SH-SY5Y (cell line): Measurements from ENCODE around the gene SLN.

Source experiments
- GATA2 ChIP-seq: IDR thresholded peaks from 2 replicates; pipeline ENCODE4 v1.6.1; 2011; ENCODE audit warnings: mild to moderate bottlenecking, low read depth, low read length
- GATA3 ChIP-seq: IDR thresholded peaks from 2 replicates; pipeline ENCODE4 v1.6.1; 2011; ENCODE audit warnings: low read depth, mild to moderate bottlenecking, low read length, moderate library complexity

SLN gene

DNA sequence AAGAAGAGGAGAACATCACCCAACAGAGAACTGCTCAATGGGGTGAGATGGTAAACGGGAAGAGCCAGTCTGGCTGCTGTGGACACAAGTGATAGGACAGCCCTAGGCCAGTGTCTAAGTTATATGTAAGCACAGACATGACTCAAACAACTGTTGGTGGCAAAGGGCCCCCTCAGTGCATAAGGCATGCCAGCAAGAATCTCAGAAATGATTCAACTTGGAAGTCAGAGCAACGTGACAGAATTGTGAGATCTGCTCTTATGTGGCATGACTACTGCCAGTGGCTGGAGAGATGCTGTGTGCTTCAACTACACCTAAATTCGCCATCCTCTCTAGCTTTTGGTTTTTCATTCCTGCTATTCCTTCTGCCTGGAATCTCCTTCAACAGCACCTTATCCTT is 7.4 kb downstream of the SLN start:
- TF ChIP-seq GATA2, result no peak
- TF ChIP-seq GATA3, result no peak

- TF ChIP-seq GATA2, result no peak
- TF ChIP-seq GATA3, result no peak
Measured at GRCh38 chr11:107702723-107703122, 9.1 kb downstream of the SLN start.

GRCh38 chr11:107702109-107702660 is 9.7 kb downstream of the SLN start:
- TF ChIP-seq GATA3 (no peak), GATA2 (no peak)

- TF ChIP-seq GATA2 (no peak), GATA3 (no peak)
Measured at GRCh38 chr11:107699371-107700285, 12.2 kb downstream of the SLN start.

DNA sequence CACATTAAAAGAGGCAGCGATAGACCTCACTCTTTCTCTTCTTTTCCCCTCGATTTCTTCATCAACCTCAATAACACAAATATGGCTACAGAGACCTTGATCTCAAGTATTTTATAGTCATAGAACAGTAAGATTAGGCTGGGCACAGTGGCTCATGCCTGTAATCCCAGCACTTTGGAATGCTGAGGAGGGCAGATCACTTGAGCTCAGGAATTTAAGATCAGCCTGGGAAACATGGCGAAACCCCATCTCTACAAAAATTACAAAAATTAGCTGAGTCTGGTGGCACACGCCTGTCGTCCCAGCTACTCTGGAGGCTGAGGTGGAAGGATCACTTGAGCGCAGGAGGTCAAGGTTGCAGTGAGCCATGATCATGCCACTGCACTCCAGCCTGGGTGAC is 14.6 kb downstream of the SLN start:
- TF ChIP-seq GATA2 (no peak), GATA3 (no peak)

DNA sequence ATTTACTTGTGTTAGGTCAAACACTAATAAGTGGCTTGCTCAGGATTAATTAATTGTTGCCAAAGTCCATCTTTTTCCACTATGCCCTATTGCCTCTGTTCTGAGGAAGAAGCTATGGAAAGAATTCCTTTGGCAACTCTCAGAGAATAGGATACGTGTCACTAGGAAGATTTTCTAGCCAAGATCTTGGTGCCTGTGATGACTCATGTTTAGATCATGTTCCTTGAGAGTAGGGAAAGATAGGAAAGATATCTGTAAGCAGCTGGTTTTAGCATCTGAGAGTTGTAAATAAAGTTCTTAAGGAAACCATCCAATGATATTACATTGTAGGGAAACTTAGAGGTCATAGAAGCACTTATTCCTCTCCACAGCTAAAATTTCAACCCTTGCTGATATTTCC is 15.7 kb downstream of the SLN start:
- no peak for TF ChIP-seq GATA3
- no peak for TF ChIP-seq GATA2

DNA sequence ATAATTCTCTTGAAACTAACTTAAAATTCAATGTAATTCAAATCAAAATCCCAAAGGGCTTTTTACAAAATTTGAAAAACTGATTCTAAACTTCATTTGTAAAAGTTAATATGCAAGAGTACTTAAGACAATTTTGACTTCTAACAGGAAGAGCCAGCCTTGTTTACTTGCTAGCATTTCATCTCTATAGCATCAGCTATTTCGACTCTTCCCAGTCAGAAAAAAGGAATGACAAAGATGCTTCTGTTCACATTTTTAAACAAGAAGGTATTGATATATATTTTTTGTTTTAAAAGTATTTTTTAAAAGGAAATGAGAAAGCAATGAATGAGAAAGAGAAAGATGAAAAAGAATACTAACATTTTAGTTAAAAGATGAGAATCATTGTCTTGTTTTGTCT is 16.4 kb downstream of the SLN start:
- TF ChIP-seq GATA3 (no peak), GATA2 (no peak)

DNA sequence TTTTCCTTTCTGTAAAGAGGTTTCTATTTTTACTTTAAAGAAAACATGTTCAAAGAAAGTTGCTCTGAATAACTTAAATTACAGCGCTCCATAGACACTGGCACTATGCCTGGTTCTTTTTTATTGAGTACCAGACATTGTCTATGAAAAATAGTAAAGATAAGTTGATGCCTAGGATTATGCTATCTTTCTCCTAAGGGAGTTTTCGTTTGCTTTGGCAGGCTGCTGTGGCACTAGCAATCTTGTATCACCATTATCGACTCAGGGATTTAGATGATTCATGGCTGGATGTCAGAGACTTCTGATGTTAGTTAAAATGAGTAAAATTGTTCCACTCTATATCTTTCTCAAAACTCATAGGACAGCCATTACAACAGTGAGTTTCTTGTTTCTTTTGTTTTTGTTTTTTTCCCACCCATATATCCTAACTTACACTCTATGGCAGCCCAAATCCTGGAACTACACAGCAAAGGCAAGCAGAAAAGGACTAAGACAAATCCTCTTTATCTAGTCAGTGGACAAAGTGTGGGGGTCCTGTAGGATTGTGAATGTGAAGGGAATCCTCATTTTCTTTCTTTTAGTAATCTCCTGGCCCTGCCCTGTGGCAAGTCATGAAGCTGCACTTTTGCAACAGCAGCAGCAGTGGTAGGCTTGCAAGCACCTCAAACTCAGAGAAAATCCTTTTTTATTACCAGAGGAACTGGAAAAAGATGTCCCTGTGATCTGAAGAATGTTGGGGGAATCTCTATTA is 20.7 kb downstream of the SLN start:
- TF ChIP-seq GATA3 (no peak), GATA2 (no peak)

DNA sequence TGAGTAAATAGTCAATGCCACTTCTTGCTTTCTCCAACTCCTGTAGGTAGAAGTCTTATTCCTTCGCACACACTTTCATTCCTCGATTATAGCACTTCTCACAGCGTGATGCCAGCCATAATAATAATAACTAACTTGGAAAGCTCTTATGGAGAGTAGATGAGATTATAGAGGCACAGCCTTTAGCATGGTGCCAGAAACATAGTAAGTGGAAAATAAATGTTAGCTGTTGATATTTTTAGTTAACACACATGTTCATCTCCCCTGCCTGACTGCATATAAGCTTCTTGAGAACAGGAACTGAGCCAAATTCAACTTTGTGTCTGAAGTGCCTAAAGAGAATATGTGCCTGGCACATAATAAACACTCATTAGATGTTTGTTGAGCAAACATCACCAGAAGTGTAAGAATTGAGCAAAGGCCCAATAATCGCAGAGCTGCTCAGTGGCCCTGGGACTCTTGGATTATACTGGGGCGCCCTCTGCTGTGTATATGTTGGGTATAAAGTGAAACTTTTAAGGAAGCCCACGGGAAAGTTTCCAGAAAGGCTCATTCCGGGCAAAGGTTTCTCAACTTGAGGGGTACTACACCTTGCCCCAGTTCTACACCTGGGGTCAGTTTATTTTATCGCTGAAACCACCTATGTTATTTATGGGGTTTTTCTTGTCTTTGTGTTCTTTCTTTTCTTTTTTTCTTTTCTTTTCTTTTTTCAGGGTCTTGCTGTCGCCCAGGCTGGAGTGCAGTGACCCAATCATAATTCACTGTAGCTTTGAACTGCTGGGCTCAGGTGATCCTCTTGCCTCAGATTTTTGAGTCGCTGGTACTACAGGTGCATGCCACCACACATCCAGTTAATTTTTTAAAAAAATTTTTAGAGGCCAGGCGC is 22.3 kb downstream of the SLN start:
- TF ChIP-seq GATA3 (no peak), GATA2 (no peak)

GRCh38 chr11:107688322-107688918 is 23.4 kb downstream of the SLN start:
- TF ChIP-seq GATA3 (no peak), GATA2 (no peak)

DNA sequence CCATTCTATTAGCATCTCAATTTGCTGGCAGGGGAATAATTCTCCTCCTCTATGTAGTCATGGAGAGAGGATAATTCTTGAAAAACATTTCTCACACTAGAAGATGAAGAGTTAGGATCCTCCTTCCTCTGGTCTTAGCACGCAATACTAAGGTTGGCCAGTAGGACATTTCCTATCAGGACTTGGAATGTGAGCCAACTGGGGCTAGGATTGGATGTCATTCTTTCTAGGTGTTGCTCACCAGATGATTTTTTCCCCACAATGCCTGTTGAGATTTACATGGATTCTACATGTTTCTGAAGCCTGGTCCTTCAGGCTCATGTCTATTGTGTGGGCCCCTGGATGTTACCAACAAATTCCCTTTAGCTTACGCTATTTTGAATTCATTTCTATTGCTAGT is 28.0 kb downstream of the SLN start:
- TF ChIP-seq GATA3 (no peak), GATA2 (no peak)

GRCh38 chr11:107683061-107683460 is 28.8 kb downstream of the SLN start:
- TF ChIP-seq GATA2 (no peak), GATA3 (no peak)

DNA sequence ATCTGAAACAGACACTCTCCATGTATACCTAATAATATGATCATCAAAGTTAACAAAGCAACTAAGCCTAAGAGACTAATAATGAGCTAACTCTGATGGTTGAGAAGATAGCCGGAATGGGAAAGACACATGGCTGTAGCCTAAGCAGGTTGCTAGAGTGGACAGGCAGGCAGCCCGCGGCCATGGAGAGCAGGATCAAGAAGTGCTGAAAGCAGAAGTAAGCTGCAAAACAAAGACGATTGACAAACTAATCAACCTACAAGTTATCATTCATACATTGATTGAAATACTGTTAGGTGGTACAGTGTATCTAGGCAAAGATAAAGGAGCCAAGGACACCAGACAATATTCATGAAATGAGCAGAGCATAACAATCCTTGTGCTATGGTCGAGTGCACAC is 29.3 kb downstream of the SLN start:
- TF ChIP-seq GATA3, result no peak
- TF ChIP-seq GATA2, result no peak

DNA sequence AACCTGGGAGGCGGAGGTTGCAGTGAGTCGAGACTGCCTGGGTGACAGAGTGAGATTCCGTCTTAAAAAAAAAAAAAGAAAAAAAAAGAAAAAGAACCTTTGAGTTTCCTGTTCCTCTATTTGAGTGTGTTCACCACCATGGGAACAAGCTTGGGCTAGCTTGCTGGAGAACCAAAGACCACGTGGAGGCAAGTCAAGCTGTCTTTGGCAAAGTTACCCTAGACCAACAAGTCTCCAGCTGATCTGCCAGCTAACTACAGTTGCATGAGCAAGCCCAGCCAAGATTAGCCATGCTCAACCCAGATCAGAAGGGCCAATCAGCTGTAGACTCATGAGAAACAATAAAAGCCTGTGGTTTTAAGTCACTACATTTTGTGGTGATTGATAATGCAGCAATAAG is 29.7 kb downstream of the SLN start:
- TF ChIP-seq GATA3, result no peak
- TF ChIP-seq GATA2, result no peak
